DOHH2 (cell line): ENCODE measurements around the gene MRTFB.

ENCODE experiments used
- EZH2phosphoT487 ChIP-seq: fragments of 200-600 bp; sonication (generic); IDR thresholded peaks from 2 replicates; pipeline ENCODE4 v1.6.1; 2017; ENCODE audit warnings: borderline replicate concordance, mild to moderate bottlenecking, antibody characterized with exemption, low read length, moderate library complexity, mixed read lengths
- TF ChIP-seq, protein P1 (sequence below): fragments of 200-600 bp; sonication (generic); IDR thresholded peaks from one replicate; pipeline ENCODE4 v1.5.1; 2014; ENCODE audit warnings: antibody characterized with exemption, mild to moderate bottlenecking, low read depth, low read length; ENCODE audit not compliant: poor library complexity, severe bottlenecking

DNA sequence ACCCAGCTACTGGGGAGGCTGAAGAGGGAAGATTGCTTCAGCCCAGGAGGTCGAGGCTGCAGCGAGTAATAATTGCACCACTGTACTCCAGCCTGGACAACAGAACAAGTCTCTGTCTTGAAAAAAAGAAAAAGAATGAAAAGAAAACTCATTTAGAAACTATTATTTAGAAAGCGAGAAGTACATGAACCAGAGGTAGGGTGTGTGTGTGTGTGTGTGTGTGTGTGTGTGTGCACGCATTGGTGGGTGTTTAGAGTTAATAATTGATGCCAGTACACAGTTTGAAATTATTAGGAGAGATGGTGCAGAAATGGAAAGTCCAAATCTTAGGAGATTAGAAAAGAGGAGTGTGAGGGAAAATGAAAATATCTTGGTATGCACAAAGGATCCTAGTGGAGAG, 106.6 kb downstream of the MRTFB start:
- TF ChIP-seq, protein P1, sequence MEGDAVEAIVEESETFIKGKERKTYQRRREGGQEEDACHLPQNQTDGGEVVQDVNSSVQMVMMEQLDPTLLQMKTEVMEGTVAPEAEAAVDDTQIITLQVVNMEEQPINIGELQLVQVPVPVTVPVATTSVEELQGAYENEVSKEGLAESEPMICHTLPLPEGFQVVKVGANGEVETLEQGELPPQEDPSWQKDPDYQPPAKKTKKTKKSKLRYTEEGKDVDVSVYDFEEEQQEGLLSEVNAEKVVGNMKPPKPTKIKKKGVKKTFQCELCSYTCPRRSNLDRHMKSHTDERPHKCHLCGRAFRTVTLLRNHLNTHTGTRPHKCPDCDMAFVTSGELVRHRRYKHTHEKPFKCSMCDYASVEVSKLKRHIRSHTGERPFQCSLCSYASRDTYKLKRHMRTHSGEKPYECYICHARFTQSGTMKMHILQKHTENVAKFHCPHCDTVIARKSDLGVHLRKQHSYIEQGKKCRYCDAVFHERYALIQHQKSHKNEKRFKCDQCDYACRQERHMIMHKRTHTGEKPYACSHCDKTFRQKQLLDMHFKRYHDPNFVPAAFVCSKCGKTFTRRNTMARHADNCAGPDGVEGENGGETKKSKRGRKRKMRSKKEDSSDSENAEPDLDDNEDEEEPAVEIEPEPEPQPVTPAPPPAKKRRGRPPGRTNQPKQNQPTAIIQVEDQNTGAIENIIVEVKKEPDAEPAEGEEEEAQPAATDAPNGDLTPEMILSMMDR = no peak
- no peak for TF ChIP-seq EZH2phosphoT487
